ENCODE data around the gene EPB41L4A.

Gene EPB41L4A

GRCh38 chr5:112200131-112200530 lies 218.9 kb downstream of the EPB41L4A start:
- DNase-seq: no peak

GRCh38 chr5:112196584-112196983 lies 222.5 kb downstream of the EPB41L4A start:
- no peak for DNase-seq

GRCh38 chr5:112195924-112196323 lies 223.2 kb downstream of the EPB41L4A start:
- DNase-seq: no peak

GRCh38 chr5:112192866-112193265 lies 226.2 kb downstream of the EPB41L4A start:
- no peak for DNase-seq

DNA sequence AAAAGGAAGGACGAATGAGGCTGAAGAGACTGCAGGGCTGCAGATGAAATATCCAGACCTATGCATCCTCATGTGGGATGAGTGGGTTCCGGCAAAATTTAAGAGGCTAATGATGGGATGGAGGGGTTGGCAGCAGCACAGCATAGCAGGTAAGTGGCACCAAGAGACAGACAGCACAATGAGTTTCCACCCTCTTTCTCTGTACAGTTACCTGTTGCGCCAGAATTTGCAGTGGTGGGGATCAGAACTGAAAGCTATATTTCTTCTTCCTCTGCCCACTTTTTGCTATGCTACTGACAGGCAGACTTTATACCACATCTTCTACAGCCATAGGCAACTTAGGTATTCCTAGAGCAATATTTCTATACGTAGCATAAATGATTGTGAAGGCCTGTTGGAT lies 227.0 kb downstream of the EPB41L4A start:
- no peak for DNase-seq

GRCh38 chr5:112189391-112189790 lies 229.7 kb downstream of the EPB41L4A start:
- no peak for DNase-seq

DNA sequence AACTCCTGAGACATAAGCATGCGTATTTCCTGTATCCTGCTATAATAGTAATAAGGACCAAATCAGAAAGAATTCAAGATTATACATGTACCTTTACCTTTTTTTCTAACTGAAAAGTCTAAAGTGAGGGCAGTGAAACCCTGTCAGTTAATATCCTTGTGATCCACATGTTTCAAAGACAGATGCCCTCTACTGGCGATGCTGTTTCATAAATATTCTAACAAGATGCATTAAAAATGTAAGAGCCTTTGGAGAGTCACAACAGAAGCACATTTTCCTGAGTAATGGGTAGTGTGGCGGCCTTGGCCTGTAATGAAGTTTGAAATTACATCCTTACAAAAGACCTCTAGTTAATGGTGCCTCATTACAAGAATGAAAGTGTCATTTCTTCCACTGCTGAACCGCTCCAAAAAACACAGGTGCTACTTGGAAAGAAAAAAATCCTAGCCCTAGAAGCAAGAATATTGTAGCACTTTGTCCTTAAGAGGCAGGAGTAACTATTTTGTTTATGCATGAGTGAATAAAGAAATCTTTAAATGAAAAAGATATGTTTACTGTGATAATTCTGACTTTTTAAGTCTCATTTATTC lies 232.6 kb downstream of the EPB41L4A start:
- DNase-seq: no peak

DNA sequence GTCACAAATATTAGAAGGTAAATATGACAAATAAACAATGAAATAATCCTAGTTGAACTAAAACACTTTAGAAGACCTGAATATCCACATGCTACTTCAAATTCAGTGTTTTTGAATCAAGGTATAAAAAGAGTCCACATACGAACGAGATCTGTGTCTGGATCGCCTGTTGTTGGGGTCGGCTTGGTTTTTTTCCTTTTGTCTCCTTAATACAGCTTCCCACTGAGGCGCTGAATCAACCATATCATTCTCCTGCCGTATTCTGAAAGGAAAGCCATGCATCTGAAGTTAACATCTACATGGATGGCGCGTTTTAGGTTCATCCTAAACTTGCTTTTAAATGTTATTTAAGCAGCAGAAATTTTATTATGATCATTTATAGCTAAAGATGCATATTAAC lies 235.2 kb downstream of the EPB41L4A start:
- DNase-seq: no peak

DNA sequence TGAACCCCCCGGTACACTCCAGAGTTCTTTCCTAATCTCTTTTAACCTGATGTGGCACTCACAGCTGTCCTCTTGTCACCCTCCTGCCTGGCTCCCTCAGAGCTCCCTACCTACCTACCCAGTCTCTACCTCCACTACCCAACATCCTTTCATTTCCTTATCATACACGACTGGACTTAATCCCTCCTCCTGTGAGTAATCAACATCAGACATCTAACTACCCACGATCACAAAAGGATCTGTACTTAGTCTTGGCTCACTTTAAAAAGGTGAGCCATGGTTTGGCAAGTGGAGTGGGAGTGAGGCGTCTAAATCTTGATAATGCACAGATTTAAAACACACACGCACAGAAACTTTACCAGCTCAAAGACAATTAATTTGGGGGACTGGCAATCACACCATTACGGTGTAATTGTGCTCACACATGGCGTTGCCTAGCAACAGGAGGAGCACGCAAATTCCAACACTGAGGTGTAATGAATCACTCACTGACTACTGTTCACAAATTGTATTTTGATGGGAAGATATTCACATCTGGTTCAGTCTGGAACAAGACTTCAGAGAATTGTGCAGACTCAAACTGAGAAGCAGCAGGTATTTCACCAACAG lies 235.9 kb downstream of the EPB41L4A start:
- no peak for DNase-seq

DNA sequence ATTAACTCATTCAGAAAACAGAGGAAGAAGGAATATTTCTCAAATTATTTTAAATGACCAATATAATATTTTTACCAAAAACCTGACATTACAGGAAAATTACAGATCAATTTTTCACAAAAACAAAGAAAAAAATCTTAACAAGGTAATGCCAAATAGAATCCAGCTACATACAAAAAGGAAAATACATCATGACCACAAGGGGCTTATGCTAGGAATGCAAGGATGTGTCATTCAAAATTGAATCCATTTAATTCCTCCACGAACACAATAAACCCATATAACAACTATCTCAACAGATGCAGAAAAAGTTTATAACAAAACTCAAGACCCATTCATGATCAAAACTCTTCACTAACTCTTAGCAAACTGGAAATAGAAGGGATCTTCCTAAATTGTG lies 239.8 kb downstream of the EPB41L4A start:
- no peak for DNase-seq

DNA sequence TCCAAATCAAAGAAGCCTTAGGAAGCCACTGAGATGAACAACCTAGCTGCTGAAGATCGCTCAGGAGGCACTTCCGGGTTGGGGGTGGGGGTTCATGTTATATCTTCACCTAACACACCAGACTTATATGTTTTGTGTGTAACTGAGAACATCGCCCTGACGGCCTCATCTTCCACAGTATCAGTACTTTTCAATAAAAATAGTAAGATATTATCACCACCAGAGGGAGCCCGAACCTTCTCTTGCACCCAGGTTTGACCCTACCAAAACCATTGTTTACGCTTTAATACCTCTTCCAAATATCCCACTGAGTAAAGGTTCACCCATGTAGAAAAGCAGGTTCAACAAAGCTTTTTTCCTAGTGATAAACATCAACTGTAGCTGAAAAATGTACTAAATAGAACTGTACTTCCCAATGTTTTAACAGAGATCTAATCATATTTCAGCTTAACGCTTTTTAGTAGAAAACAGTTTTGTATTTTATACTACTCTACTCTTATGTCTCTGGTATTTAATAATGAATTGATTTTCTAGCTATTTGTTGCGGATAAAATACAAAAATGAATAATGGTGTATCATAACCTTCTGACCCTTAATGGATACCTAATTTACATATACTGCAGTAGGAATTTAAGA lies 244.0 kb downstream of the EPB41L4A start:
- DNase-seq: no peak

GRCh38 chr5:112165897-112166737 lies 253.0 kb downstream of the EPB41L4A start:
- DNase-seq: no peak

GRCh38 chr5:112165399-112165798 lies 253.7 kb downstream of the EPB41L4A start:
- no peak for DNase-seq

DNA sequence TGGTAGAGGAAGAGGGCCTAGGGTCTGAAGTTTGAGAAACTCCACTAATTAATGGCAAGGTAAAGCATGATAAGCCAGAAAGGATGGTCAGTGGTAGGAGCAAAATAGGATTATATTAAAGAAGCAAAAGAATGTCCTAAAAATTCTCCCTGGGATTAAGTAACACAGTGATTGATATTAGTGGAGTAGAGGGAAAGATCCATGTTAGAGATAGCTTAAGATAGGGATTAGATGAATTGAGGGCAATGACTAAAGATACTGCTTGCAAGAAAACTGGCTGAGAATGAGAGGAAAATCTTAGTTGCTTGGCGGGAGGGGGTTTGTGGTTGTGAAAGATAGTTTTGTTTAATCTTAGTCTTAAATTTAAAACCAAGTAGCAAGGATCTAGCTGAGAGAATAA lies 255.6 kb downstream of the EPB41L4A start:
- DNase-seq: no peak

DNA sequence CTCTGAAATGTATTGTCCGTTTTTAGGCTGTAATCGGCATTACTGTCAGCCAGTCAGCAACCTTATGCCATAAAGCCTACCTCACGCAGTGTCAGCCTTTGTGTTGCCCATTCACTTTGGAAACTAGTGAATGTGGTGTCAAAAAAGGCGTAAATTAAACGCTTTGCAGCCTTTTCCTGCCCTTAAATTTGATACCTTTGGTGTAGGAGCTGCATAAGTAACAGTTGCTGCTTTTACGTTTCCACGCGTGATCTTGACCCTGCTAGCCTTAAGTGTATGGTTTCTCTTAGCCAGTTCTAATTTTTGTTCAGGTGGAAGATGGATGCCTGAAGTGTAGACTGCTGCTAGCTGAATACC lies 257.7 kb downstream of the EPB41L4A start:
- no peak for DNase-seq

GRCh38 chr5:112160652-112161391 lies 258.3 kb downstream of the EPB41L4A start:
- DNase-seq: peak; percentile 38

DNA sequence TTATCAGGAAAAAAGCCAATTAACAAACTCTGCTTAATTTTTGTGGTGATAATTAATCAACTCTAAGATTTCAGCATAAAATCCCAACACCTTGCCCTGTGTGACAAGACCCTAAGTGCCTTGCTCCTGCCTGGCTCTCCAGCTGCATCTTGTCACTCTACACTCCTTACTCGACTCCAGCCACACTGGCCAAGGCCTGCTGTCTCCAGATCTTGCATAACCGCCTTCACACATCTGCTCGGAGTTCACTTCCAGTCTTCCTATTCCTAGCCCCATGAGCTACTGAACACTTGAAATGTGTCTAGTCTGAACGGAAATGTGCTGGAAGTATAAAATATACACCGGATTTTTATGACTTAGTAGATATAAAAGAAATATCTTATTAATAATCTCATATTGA lies 259.6 kb downstream of the EPB41L4A start:
- no peak for DNase-seq

- no peak for DNase-seq
These were observed 262.9 kb downstream of the EPB41L4A start for GRCh38 chr5:112156211-112156610.

DNA sequence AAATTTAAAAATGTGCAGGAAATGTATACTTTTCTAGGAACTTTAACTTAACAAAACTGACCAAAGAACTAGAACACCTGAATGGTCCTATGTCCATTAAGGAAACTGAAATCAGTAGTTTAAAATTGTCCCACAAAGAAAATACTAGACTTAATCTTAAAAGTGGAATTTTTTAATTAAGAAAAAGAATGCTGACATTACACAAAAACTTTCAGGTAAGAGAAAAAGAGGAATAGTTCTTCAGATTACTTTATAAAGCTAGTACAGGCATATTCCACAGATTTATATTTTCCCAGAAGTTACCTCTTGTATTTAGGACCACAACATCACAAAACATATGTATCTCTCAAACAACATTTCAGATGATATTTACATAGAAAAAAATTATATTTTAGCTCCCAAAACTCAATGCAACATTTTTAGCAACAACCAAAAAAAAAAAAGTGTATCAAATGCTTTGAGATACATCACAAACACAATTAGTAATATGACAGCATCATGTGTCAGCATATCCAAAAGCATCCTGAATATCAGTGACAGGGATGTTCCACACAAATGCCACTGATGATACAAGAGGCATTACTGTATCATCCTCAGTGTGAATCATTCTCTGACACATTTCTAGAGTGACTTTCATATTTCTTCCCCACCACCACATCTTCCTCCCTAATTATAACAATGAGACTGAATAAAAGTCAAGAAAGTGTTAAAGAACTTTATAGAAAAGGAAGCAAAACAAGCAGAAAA lies 264.0 kb downstream of the EPB41L4A start:
- DNase-seq: no peak

- no peak for DNase-seq
These were observed 269.4 kb downstream of the EPB41L4A start for GRCh38 chr5:112149727-112150126.

GRCh38 chr5:112146323-112147226 lies 272.5 kb downstream of the EPB41L4A start:
- DNase-seq: peak; percentile 23

Measured in NCI-H2171 (cell line).